Tibial nerve (tissue), 4 donors: ENCODE results near the gene LGALS12. TPM values are rescaled to one million over a fixed set of nuclear protein-coding genes. Genes with fewer than 3 reads are reported as not detected.

Experiments used
- DNase-seq, 2 donors: peaks; one replicate each; pipeline ENCODE4 v3.0.0-alpha.2; 2019; ENCODE audit warnings: low spot score in 2 of 2
- H3K27ac ChIP-seq, 4 donors: fragments of 200-600 bp; sonication (generic) in 3 of 4; one replicate each; pipeline ENCODE4 v1.5.1; 2017 to 2019; ENCODE audit warnings: mild to moderate bottlenecking in 1 of 4
- H3K27me3 ChIP-seq, 2 donors: fragments of 200-600 bp; sonication (generic) in 1 of 2; one replicate each; pipeline versions ENCODE4 v1.5.1 to v1.6.0; 2017 to 2019
- H3K36me3 ChIP-seq, 3 donors: fragments of 200-600 bp; sonication (generic); one replicate each; pipeline ENCODE4 v1.5.1; 2018 to 2019
- H3K4me1 ChIP-seq, 4 donors: fragments of 200-600 bp; sonication (generic) in 3 of 4; one replicate each; pipeline ENCODE4 v1.5.1; 2017 to 2019
- H3K4me3 ChIP-seq, 4 donors: fragments of 200-600 bp; sonication (generic) in 3 of 4; one replicate each; pipeline ENCODE4 v1.5.1; 2017 to 2019; ENCODE audit warnings: mild to moderate bottlenecking in 1 of 4, moderate library complexity in 1 of 4
- H3K9me3 ChIP-seq, 4 donors: fragments of 200-600 bp; sonication (generic) in 3 of 4; one replicate each; pipeline ENCODE4 v1.5.1; 2017 to 2019
- CTCF ChIP-seq, 5 experiments: fragments of 200-600 bp in 3 of 5; fragments of 450-650 bp in 2 of 5; sonication (generic) in 3 of 5; IDR thresholded peaks; one replicate each; pipeline ENCODE4 v1.5.1; 2016 to 2019; ENCODE audit warnings: antibody characterized with exemption in 5 of 5, mild to moderate bottlenecking in 3 of 5, moderate library complexity in 2 of 5
- EP300 ChIP-seq, 2 donors: sonication (generic); formaldehyde crosslinking; IDR thresholded peaks; one replicate each; pipeline ENCODE4 v1.6.1; 2017; ENCODE audit warnings: antibody characterized with exemption in 2 of 2, mild to moderate bottlenecking in 1 of 2
- POLR2A ChIP-seq, 2 donors: fragments of 450-650 bp; IDR thresholded peaks; one replicate each; pipeline ENCODE4 v1.6.1; 2017; ENCODE audit warnings: antibody characterized with exemption in 2 of 2, mild to moderate bottlenecking in 2 of 2, moderate library complexity in 2 of 2
- WGBS, 2 donors: methylation state at CpG; one replicate each; pipeline ENCODE4 v1.1.5; 2018; 5-methylcytosine and 5-hydroxymethylcytosine counted together
- total RNA-seq, 4 donors: library from RNA; depleted of rRNA; stranded (reverse); fragments of >200 nt; gene quantifications; one replicate each; pipeline ENCODE4 v1.1.0, GENCODE V29; 2016

LGALS12 gene
- total RNA-seq, 4 donors from 2014 or later, result 7.3 to 32.7 (median 14.9) TPM

GRCh38 chr11:63506876-63507275 is 992 bp downstream of the LGALS12 start:
- 94 to 100% methylated on average over 2 of the region's 2 CpGs for WGBS, 2 donors
- Histone ChIP-seq H3K4me1 (peaks cover 3 to 43% (median 25%) of the 10 kb centered on the region in 4 donors), H3K9me3 (no peaks in the 10 kb centered on the region), H3K27ac (no peak overlapping the region), H3K27me3 (no peaks in the 10 kb centered on the region), H3K4me3 (no peak overlapping the region), H3K36me3 (no peaks in the 10 kb centered on the region)
- no peak for DNase-seq
- TF ChIP-seq POLR2A (IDR thresholded peaks at IDR 0.05) (no peak), CTCF (IDR thresholded peaks at IDR 0.05) (no peak), EP300 (IDR thresholded peaks at IDR 0.05) (no peak)

- Histone ChIP-seq H3K27me3 (no peaks in the 10 kb centered on the region), H3K27ac (peak overlapping the region in 1 of 4 donors; percentile 8), H3K9me3 (no peaks in the 10 kb centered on the region), H3K36me3 (no peaks in the 10 kb centered on the region), H3K4me1 (peaks cover 3 to 43% (median 25%) of the 10 kb centered on the region in 4 donors), H3K4me3 (no peak overlapping the region)
- WGBS, 2 donors, result 79% methylated on average over 2 of the region's 2 CpGs
- DNase-seq, result no peak
- TF ChIP-seq CTCF (IDR thresholded peaks at IDR 0.05), result no peak
- no peak for TF ChIP-seq POLR2A (IDR thresholded peaks at IDR 0.05)
Observed at GRCh38 chr11:63507511-63507910, 1.6 kb downstream of the LGALS12 start.

- H3K9me3 ChIP-seq, result no peaks in the 10 kb centered on the region
- WGBS, 2 donors, result 65 to 69% methylated on average over 3 of the region's 3 CpGs
- peaks cover 3 to 43% (median 25%) of the 10 kb centered on the region in 4 donors for H3K4me1 ChIP-seq
- no peak for DNase-seq
- no peak overlapping the region for H3K4me3 ChIP-seq
- no peaks in the 10 kb centered on the region for H3K27me3 ChIP-seq
- no peak for TF ChIP-seq EP300 (IDR thresholded peaks at IDR 0.05)
- peak in 4 of 5 experiments; percentile 24 to 48 (median 36) for TF ChIP-seq CTCF (IDR thresholded peaks at IDR 0.05)
- no peaks in the 10 kb centered on the region for H3K36me3 ChIP-seq
- peak overlapping the region in 1 of 4 donors; percentile 8 for H3K27ac ChIP-seq
Observed at GRCh38 chr11:63508009-63508408, 2.1 kb downstream of the LGALS12 start.

DNA sequence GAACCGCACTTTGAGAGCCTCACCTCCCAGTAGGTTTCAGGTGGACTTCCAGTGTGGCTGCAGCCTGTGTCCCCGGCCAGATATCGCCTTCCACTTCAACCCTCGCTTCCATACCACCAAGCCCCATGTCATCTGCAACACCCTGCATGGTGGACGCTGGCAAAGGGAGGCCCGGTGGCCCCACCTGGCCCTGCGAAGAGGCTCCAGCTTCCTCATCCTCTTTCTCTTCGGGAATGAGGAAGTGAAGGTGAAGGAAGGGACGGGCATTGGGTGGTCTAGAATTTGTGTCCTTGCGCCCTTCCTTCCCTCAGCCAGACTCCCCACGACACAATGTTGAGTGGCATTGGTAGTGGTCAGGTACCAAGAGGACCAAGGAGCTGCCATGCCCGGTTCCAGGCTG is 2.9 kb downstream of the LGALS12 start:
- Histone ChIP-seq H3K4me1 (peaks cover 3 to 43% (median 25%) of the 10 kb centered on the region in 4 donors), H3K9me3 (no peaks in the 10 kb centered on the region), H3K27me3 (no peaks in the 10 kb centered on the region), H3K27ac (no peak overlapping the region), H3K36me3 (no peaks in the 10 kb centered on the region), H3K4me3 (no peak overlapping the region)
- DNase-seq, result no peak
- TF ChIP-seq EP300 (IDR thresholded peaks at IDR 0.05) (no peak), CTCF (IDR thresholded peaks at IDR 0.05) (no peak), POLR2A (IDR thresholded peaks at IDR 0.05) (no peak)
- WGBS, 2 donors, result 88 to 89% methylated on average over 11 to 12 of the region's 12 CpGs

- DNase-seq, result peak; percentile 52 to 57
- peak overlapping the region; percentile 5 to 69 (median 41) for H3K27ac ChIP-seq
- H3K4me3 ChIP-seq, result no peak overlapping the region
- no peaks in the 10 kb centered on the region for H3K36me3 ChIP-seq
- H3K4me1 ChIP-seq, result peaks cover 3 to 32% (median 18%) of the 10 kb centered on the region in 4 donors
- H3K27me3 ChIP-seq, result no peaks in the 10 kb centered on the region
- no peak for TF ChIP-seq CTCF (IDR thresholded peaks at IDR 0.05)
- TF ChIP-seq EP300 (IDR thresholded peaks at IDR 0.05), result peak in 1 of 2 donors; percentile 61
- TF ChIP-seq POLR2A (IDR thresholded peaks at IDR 0.05), result peak in 1 of 2 donors; percentile 32
- 57 to 66% methylated on average over 6 to 7 of the region's 7 CpGs for WGBS, 2 donors
- H3K9me3 ChIP-seq, result no peaks in the 10 kb centered on the region
Observed at GRCh38 chr11:63510360-63511047, 4.6 kb downstream of the LGALS12 start.
